HepG2 (cell line): ENCODE measurements around the gene TEF. TPM values are rescaled to one million over a fixed set of nuclear protein-coding genes. Genes with fewer than 3 reads are reported as not detected.

Experiments used
- ATAC-seq: fragments of 200-7000 bp; cut with Tn5 transposase; 3 replicates; pipeline ENCODE4 v1.9.1; 2020; ENCODE audit warnings: mild to moderate bottlenecking, moderate library complexity
- BruUV-seq: library from RNA; stranded (reverse); fragments of 400-500 nt; replicated peaks from 2 replicates; lab custom pipeline; 2021; lab: Mats Ljungman, UMichigan
- CTCF ChIA-PET: fragments of 300-600 bp; formaldehyde crosslinking; extraction: SDS; loops from one replicate; lab custom pipeline; 2021; ENCODE audit warnings: low total read pairs, inconsistent platforms, low intra/inter-chr PET ratio; lab: Yijun Ruan, JAX
- POLR2A ChIA-PET: fragments of 350-600 bp; sonication (Branson Sonifier 250); formaldehyde crosslinking; loops from one replicate; lab custom pipeline; 2020; ENCODE audit warnings: antibody characterized with exemption, inconsistent platforms; lab: Yijun Ruan, JAX
- DNase-seq: peaks from one replicate; pipeline ENCODE4 v3.0.0-alpha.2; 2015; ENCODE audit warnings: low spot score
- FAIRE-seq: peaks from 3 replicates; lab custom pipeline; 2011; peaks lifted over from hg19 to GRCh38; lab: Jason Lieb, UNC
- H2AFZ ChIP-seq: one replicate; pipeline ENCODE4 v1.6.1; 2011; ENCODE audit warnings: low read length, inconsistent platforms
- H3K27ac ChIP-seq: fragments of 300-600 bp; 3 replicates; pipeline ENCODE4 v1.8.0; 2011; ENCODE audit warnings: mixed run types, mild to moderate bottlenecking, mixed read lengths, low read length, inconsistent platforms; ENCODE audit not compliant: insufficient read depth; ENCODE audit errors: extremely low read length
- H3K27me3 ChIP-seq, 2 experiments: fragments of 200-600 bp in 1 of 2; 2 replicates in 1 of 2; 3 replicates in 1 of 2; pipeline versions ENCODE4 v1.6.0 to v1.8.0; 2011; ENCODE audit warnings: low read length in 2 of 2, mild to moderate bottlenecking in 2 of 2, moderate library complexity in 2 of 2, inconsistent platforms in 1 of 2; ENCODE audit not compliant: insufficient read depth in 2 of 2, control insufficient read depth in 1 of 2
- H3K36me3 ChIP-seq, 2 experiments: fragments of 200-600 bp in 1 of 2; replicated peaks in 1 of 2; 2 replicates in 1 of 2; 3 replicates in 1 of 2; pipeline versions ENCODE4 v1.5.1 to v1.8.0; 2011; ENCODE audit warnings: low read length in 2 of 2, inconsistent platforms in 1 of 2; ENCODE audit not compliant: insufficient read depth in 2 of 2, control insufficient read depth in 1 of 2
- H3K4me1 ChIP-seq: 2 replicates; pipeline ENCODE4 v1.5.1; 2012; ENCODE audit warnings: low read length, inconsistent platforms; ENCODE audit not compliant: insufficient read depth
- H3K4me2 ChIP-seq: 2 replicates; pipeline ENCODE4 v1.6.0; 2011; ENCODE audit warnings: low read depth, low read length, inconsistent platforms
- H3K4me3 ChIP-seq, 3 experiments: fragments of 200-600 bp in 1 of 3; sonication (generic), shearing (Covaris generic) in 1 of 3; replicated peaks in 1 of 3; 2 replicates each; pipeline ENCODE4 v1.5.1; 2011 to 2016; ENCODE audit warnings: low read length in 3 of 3, inconsistent platforms in 2 of 3, low read depth in 2 of 3, mild to moderate bottlenecking in 2 of 3, control low read depth in 1 of 3, mixed read lengths in 1 of 3; ENCODE audit not compliant: insufficient read depth in 1 of 3
- H3K79me2 ChIP-seq: one replicate; pipeline ENCODE4 v1.6.1; 2011; ENCODE audit warnings: low read length, inconsistent platforms; ENCODE audit not compliant: insufficient read depth
- H3K9ac ChIP-seq: 2 replicates; pipeline ENCODE4 v1.6.0; 2011; ENCODE audit warnings: mild to moderate bottlenecking, low read depth, low read length, inconsistent platforms; ENCODE audit not compliant: insufficient read depth
- H3K9me3 ChIP-seq: 2 replicates; pipeline ENCODE4 v1.5.1; 2012; ENCODE audit warnings: mild to moderate bottlenecking, low read length
- H4K20me1 ChIP-seq: 2 replicates; pipeline ENCODE4 v1.6.0; 2011; ENCODE audit warnings: inconsistent platforms, mild to moderate bottlenecking, low read length, moderate library complexity; ENCODE audit not compliant: insufficient read depth
- AGO1 ChIP-seq: fragments of 200-400 bp; formaldehyde crosslinking; IDR thresholded peaks from 2 replicates; pipeline ENCODE4 v1.6.1; 2017; ENCODE audit warnings: mild to moderate bottlenecking, low read depth, low read length, moderate library complexity; ENCODE audit not compliant: poor library complexity, severe bottlenecking
- ATF7 ChIP-seq, 2 experiments: fragments of 450-650 bp in 1 of 2; sonication (generic) in 1 of 2; formaldehyde crosslinking in 1 of 2; IDR thresholded peaks; 2 replicates each; pipeline versions ENCODE4 v1.4.0 to v1.6.1; 2016 to 2020; ENCODE audit warnings: antibody characterized with exemption in 1 of 2, mild to moderate bottlenecking in 1 of 2, missing genetic modification reagents in 1 of 2
- ELF4 ChIP-seq: sonication (generic); formaldehyde crosslinking; IDR thresholded peaks from 2 replicates; pipeline ENCODE4 v1.5.0; 2020; ENCODE audit warnings: missing genetic modification reagents, mild to moderate bottlenecking, moderate library complexity, borderline replicate concordance
- MAFK ChIP-seq, 2 experiments: IDR thresholded peaks in 1 of 2; conservative IDR thresholded peaks in 1 of 2; 2 replicates each; pipeline ENCODE4 v1.6.1; 2011; ENCODE audit warnings: improper control_type of control experiment in 2 of 2, low read length in 2 of 2
- NFKB2 ChIP-seq: sonication (generic); formaldehyde crosslinking; IDR thresholded peaks from 2 replicates; pipeline ENCODE4 v1.4.0; 2020; ENCODE audit warnings: missing genetic modification reagents, borderline replicate concordance
- NFRKB ChIP-seq: fragments of 450-650 bp; IDR thresholded peaks from 2 replicates; pipeline ENCODE4 v1.6.1; 2017
- RBM22 ChIP-seq: fragments of 200-400 bp; formaldehyde crosslinking; optimal IDR thresholded peaks from 2 replicates; pipeline ENCODE3; 2017; ENCODE audit warnings: mild to moderate bottlenecking, low read length, moderate library complexity
- SP1 ChIP-seq, 2 experiments: fragments of 450-650 bp in 1 of 2; sonication (generic) in 1 of 2; formaldehyde crosslinking in 1 of 2; IDR thresholded peaks; 2 replicates each; pipeline versions ENCODE4 v1.4.0 to v1.6.1; 2016 to 2020; ENCODE audit warnings: missing genetic modification reagents in 1 of 2
- TOE1 ChIP-seq: sonication (generic); formaldehyde crosslinking; IDR thresholded peaks from 2 replicates; pipeline ENCODE4 v1.4.0; 2020; ENCODE audit warnings: mild to moderate bottlenecking, missing genetic modification reagents
- ZBTB7A ChIP-seq: sonication (generic); formaldehyde crosslinking; IDR thresholded peaks from 2 replicates; pipeline ENCODE4 v1.8.0; 2022; ENCODE audit warnings: mild to moderate bottlenecking, missing genetic modification reagents
- ZNF543 ChIP-seq: sonication (generic); formaldehyde crosslinking; IDR thresholded peaks from 2 replicates; pipeline ENCODE4 v1.4.0; 2020; ENCODE audit warnings: mild to moderate bottlenecking, missing genetic modification reagents
- WGBS: methylation state at CpG from one replicate; pipeline ENCODE4 v1.1.6; 2017; ENCODE audit warnings: low lambda C conversion rate; 5-methylcytosine and 5-hydroxymethylcytosine counted together
- in situ Hi-C: cut with HindIII; loops from 2 replicates; pipeline ENCODE4 v1.10.0; 2017; ENCODE audit warnings: low pct_unique_long_range_greater_than_20kb; ENCODE audit not compliant: extremely low pct_ligation_motif_present
- intact Hi-C: fragments of 100-400 bp; cut with micrococcal nuclease; formaldehyde crosslinking; loops from one replicate; pipeline ENCODE4 v1.10.0; 2022; ENCODE audit not compliant: unreplicated experiment
- polyA plus RNA-seq, 8 experiments: library from polyadenylated mRNA; depleted of rRNA in 3 of 8; stranded (reverse) in 7 of 8; unstranded in 1 of 8; fragments of >200 nt; fragmentation: Illumina TruSeq in 4 of 8; extraction: Trizol in 4 of 8; gene quantifications; 2 replicates each; pipeline versions ENCODE4 v1.2.1 to v1.2.3, GENCODE V29; 2011 to 2016; ENCODE audit warnings: low read depth in 4 of 8, missing spikeins in 1 of 8, mixed read lengths in 1 of 8; ENCODE audit not compliant: insufficient read depth in 1 of 8
- total RNA-seq, 5 experiments: library from RNA; depleted of rRNA; stranded (reverse); fragments of >200 nt; fragmentation: Illumina TruSeq; extraction: Trizol; gene quantifications; 2 replicates each; pipeline ENCODE4 v1.2.3, GENCODE V29; 2016; ENCODE audit warnings: low read depth in 1 of 5
- TF ChIP-seq, protein P1 (sequence below): sonication (generic); formaldehyde crosslinking; IDR thresholded peaks from 2 replicates; pipeline ENCODE4 v1.8.1; 2023; ENCODE audit warnings: mild to moderate bottlenecking, missing genetic modification reagents
- TF ChIP-seq, protein P2 (sequence below): sonication (generic); formaldehyde crosslinking; IDR thresholded peaks from 2 replicates; pipeline ENCODE4 v1.8.0; 2022; ENCODE audit warnings: missing genetic modification reagents, mild to moderate bottlenecking, borderline replicate concordance

Gene TEF
- total and polyA plus RNA-seq, 2 of the 13 experiments (the other 11 are each of a cell fraction or from before 2014, with no cell fraction given) = 7.6 to 11.2 TPM

DNA sequence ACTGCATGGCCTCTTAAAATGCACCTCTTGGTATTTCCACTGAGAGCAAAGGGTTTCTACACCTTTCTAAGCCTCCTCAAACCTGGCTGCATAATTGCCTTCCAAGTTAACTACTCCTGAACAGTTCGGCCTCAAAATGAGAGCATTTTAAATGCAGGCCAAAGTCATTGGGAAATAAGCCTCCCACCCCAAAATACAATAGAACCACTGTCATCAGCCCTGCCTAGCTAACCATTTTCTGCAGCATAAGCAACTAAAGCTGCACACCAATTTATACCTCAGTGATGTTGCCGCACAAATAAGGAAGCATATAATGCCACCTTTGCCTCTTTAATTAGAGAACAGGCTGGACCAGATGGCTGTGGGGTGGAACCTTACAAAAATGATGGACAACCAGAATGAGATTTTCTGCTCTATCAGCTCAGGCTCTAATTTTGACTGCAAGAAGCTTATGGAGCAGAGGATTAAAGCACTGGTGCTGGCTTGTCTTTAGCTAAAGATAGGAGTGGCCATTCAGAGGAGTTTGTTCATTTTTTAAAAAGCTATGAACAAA lies 60.6 kb downstream of the TEF start:
- no peaks in the 10 kb centered on the region; a peak in 1 of 5 replicates for H3K27me3 ChIP-seq
- ChIA-PET POLR2A (interaction anchor here (1.1 to 2.7 kb wide), 3 partner anchors 26 to 61 kb away, joined by 4 to 13 read pairs (median 4); partner anchors contain the start of genes ACO2, PHF5A and TEF), CTCF (no interaction called here)
- FAIRE-seq = no peak
- H3K79me2 ChIP-seq = peaks cover 70% of the 10 kb centered on the region
- intact Hi-C loops = loop anchor here (10.0 kb wide), 1 partner anchor 158 kb away; the partner anchor contains the start of gene RANGAP1
- H3K4me1 ChIP-seq = peaks cover 19% of the 10 kb centered on the region
- BruUV-seq = no TSS peak
- ATAC-seq = no peak
- H3K4me2 ChIP-seq = no peak overlapping the region
- H3K4me3 ChIP-seq = no peak overlapping the region
- no peak for DNase-seq
- TF ChIP-seq MAFK (conservative IDR thresholded peaks at IDR 0.05 in 1 of 2, IDR thresholded peaks at IDR 0.05 in 1 of 2; ENCODE audit: low read length in 2 of 2) = peak in 1 of 2 experiments; percentile 28; a peak in 1 of 4 replicates
- peak; percentile 17 for TF ChIP-seq RBM22
- TF ChIP-seq AGO1 = no peak
- no peak overlapping the region for H2AFZ ChIP-seq
- in situ Hi-C loops = no loop called here
- H3K9me3 ChIP-seq = no peaks in the 10 kb centered on the region
- H3K27ac ChIP-seq = no peak overlapping the region
- H4K20me1 ChIP-seq = peaks cover 16% of the 10 kb centered on the region
- H3K36me3 ChIP-seq = peaks cover 10 to 23% of the 10 kb centered on the region in 2 experiments; a peak in 3 of 5 replicates
- WGBS = 100% methylated on average over 2 of the region's 2 CpGs
- no peak overlapping the region for H3K9ac ChIP-seq

DNA sequence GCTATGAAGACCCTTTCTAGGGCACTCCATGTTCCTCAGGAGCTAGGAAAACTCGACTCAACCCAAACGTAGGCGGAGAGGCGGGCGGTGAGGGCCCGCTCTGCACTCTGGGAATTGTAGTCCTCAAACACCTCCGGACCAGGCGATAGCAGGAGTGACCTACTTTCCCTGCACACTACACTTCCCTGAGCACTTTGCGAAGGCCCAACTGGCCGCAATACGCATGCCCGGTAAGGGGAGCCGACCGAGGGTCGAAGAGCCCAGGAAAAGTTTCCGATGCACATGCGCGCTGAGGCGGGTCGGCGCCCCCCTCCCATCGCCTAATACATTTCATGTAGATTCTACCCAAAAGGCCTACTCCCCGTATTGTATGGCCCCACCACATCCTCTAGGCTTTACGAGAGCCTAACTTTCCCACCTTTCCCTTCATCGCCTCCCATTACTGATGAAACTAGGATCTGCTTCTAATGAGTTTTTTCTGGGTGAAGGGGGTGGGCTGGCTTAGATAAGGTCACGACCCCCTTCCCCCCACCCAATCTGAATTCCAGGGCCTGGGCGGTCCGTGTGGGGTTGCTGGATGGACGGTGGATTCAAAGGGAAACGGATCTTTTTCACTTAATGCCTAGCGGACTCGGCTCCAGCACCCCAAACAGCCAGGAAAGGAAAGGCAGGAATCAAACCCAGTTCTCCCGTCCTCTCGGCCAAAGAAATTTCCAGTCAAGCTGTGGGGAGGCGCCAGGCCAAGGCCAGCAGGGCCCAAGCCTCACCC lies 62.8 kb downstream of the TEF start:
- Histone ChIP-seq H4K20me1 (peaks cover 12% of the 10 kb centered on the region), H3K9me3 (no peaks in the 10 kb centered on the region), H3K27me3 (no peaks in the 10 kb centered on the region; a peak in 1 of 5 replicates), H3K36me3 (peaks cover 6 to 11% of the 10 kb centered on the region in 2 experiments; a peak in 3 of 5 replicates), H2AFZ (no peak overlapping the region), H3K27ac (peak overlapping the region; percentile 100), H3K9ac (peak overlapping the region; percentile 99), H3K4me2 (peak overlapping the region; percentile 93), H3K79me2 (peaks cover 65% of the 10 kb centered on the region), H3K4me3 (peak overlapping the region; percentile 89 to 97 (median 90)), H3K4me1 (peaks cover 27% of the 10 kb centered on the region)
- in situ Hi-C loops (no loop called here), intact Hi-C loops (loop anchor here (10.0 kb wide), 1 partner anchor 160 kb away; the partner anchor contains the start of gene RANGAP1)
- BruUV-seq = no TSS peak
- ChIA-PET CTCF (no interaction called here), POLR2A (interaction anchor here (0.7 to 5.2 kb wide), 14 partner anchors 8 to 177 kb away, joined by 3 to 122 read pairs (median 4); partner anchors contain the start of genes ACO2, DESI1, PHF5A and TEF)
- WGBS = 2% methylated on average over 32 of the region's 35 CpGs
- peak; percentile 74 for ATAC-seq
- DNase-seq = peak; percentile 98
- peak; percentile 94 for FAIRE-seq
- TF ChIP-seq ZBTB7A = peak; percentile 90
- TF ChIP-seq NFKB2 (CRISPR knock-in tag) = no peak
- no peak for TF ChIP-seq NFRKB
- TF ChIP-seq, protein P1, sequence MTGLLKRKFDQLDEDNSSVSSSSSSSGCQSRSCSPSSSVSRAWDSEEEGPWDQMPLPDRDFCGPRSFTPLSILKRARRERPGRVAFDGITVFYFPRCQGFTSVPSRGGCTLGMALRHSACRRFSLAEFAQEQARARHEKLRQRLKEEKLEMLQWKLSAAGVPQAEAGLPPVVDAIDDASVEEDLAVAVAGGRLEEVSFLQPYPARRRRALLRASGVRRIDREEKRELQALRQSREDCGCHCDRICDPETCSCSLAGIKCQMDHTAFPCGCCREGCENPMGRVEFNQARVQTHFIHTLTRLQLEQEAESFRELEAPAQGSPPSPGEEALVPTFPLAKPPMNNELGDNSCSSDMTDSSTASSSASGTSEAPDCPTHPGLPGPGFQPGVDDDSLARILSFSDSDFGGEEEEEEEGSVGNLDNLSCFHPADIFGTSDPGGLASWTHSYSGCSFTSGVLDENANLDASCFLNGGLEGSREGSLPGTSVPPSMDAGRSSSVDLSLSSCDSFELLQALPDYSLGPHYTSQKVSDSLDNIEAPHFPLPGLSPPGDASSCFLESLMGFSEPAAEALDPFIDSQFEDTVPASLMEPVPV (CRISPR knock-in tag) = no peak
- TF ChIP-seq ZNF543 (CRISPR knock-in tag) = no peak
- TF ChIP-seq TOE1 (CRISPR knock-in tag) = no peak
- TF ChIP-seq SP1 (IDR thresholded peaks at IDR 0.05) = no peak
- peak; percentile 25; the same call in 1 of the 2 replicates for TF ChIP-seq SP1 (CRISPR knock-in tag; IDR thresholded peaks at IDR 0.05)
- TF ChIP-seq, protein P2, sequence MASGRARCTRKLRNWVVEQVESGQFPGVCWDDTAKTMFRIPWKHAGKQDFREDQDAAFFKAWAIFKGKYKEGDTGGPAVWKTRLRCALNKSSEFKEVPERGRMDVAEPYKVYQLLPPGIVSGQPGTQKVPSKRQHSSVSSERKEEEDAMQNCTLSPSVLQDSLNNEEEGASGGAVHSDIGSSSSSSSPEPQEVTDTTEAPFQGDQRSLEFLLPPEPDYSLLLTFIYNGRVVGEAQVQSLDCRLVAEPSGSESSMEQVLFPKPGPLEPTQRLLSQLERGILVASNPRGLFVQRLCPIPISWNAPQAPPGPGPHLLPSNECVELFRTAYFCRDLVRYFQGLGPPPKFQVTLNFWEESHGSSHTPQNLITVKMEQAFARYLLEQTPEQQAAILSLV (CRISPR knock-in tag) = no peak
- TF ChIP-seq ATF7 (IDR thresholded peaks at IDR 0.05) = no peak
- TF ChIP-seq ATF7 (CRISPR knock-in tag; IDR thresholded peaks at IDR 0.05) = no peak
- TF ChIP-seq ELF4 (CRISPR knock-in tag) = no peak
